Measurements from ENCODE around the gene MACROD2. TPM values are rescaled to one million over a fixed set of nuclear protein-coding genes. Genes with fewer than 3 reads are reported as not detected.

The MACROD2 gene
- total RNA-seq, 1 experiment from 2014 or later: 1.6 TPM

- peaks cover 0 to 3% of the 10 kb centered on the region in 2 experiments; a peak in 1 of 5 replicates for H3K9me3 Mint-ChIP-seq
- Histone ChIP-seq H2BK5ac (ENCODE audit: insufficient read length, low read length) (no peak overlapping the region), H4K20me1 (ENCODE audit: control insufficient read depth, insufficient read depth, insufficient read length) (no peaks in the 10 kb centered on the region), H3K14ac (ENCODE audit: insufficient read depth, low read length) (no peak overlapping the region), H3K27me3 (ENCODE audit: insufficient read depth, low read length) (no peaks in the 10 kb centered on the region), H2BK12ac (ENCODE audit: insufficient read length, low read depth, low read length) (no peak overlapping the region), H3K79me1 (ENCODE audit: insufficient read depth, low read depth, low read length, poor library complexity, severe bottlenecking) (no peaks in the 10 kb centered on the region), H3K79me2 (ENCODE audit: insufficient read depth, low read length) (no peaks in the 10 kb centered on the region), H3K4me2 (ENCODE audit: insufficient read depth, insufficient read length, low read length) (no peak overlapping the region), H4K5ac (ENCODE audit: insufficient read length, low read depth, low read length) (no peak overlapping the region), H2AFZ (ENCODE audit: low read length) (no peak overlapping the region), H3T11ph (ENCODE audit: low read length) (no peak overlapping the region), H2AK5ac (ENCODE audit: insufficient read length, low read length) (no peak overlapping the region), H2BK120ac (ENCODE audit: low read depth, low read length, poor library complexity, severe bottlenecking) (no peak overlapping the region), H3K9me3 (ENCODE audit: control insufficient read depth, low read depth, low read length) (no peaks in the 10 kb centered on the region), H4K8ac (replicated peaks; ENCODE audit: insufficient read length, low read depth, low read length) (no peak overlapping the region), H3K9ac (ENCODE audit: extremely low read depth, insufficient read length, low read length) (no peak overlapping the region), H3K56ac (ENCODE audit: insufficient read length, low read depth, low read length) (no peak overlapping the region), H3K27ac (ENCODE audit: insufficient read length, low read depth, low read length) (no peak overlapping the region), H3K18ac (ENCODE audit: insufficient read length, low read depth, low read length) (no peak overlapping the region), H3K23me2 (ENCODE audit: insufficient read length, low read depth, low read length, poor library complexity, severe bottlenecking) (no peaks in the 10 kb centered on the region), H3K4me1 (ENCODE audit: insufficient read depth, low read length) (no peaks in the 10 kb centered on the region; the same call in 1 of the 2 replicates), H3K4ac (ENCODE audit: low read depth, low read length) (no peak overlapping the region), H3K23ac (ENCODE audit: insufficient read length, low read depth, low read length) (no peak overlapping the region), H2BK15ac (ENCODE audit: low read depth, low read length) (no peak overlapping the region), H2BK20ac (ENCODE audit: low read depth, low read length, poor library complexity, severe bottlenecking) (no peak overlapping the region), H4K91ac (ENCODE audit: insufficient read length, low read depth, low read length) (no peak overlapping the region)
- H3K4me3 Mint-ChIP-seq: no peak overlapping the region
- no peaks in the 10 kb centered on the region for H3K27me3 Mint-ChIP-seq (ENCODE audit: low read depth)
- H3K4me1 Mint-ChIP-seq: peaks cover 17 to 21% of the 10 kb centered on the region in 2 experiments
- no peak for DNase-seq
- H3K27ac Mint-ChIP-seq: no peak overlapping the region; a peak in 1 of 7 replicates
- TF ChIP-seq CTCF (conservative IDR thresholded peaks at IDR 0.05): no peak
- 100% methylated on average over 1 of the region's 3 CpGs for WGBS (ENCODE audit: extremely low coverage, insufficient read length, low lambda C conversion rate)
- peaks cover 0 to 1% (median 0%) of the 10 kb centered on the region in 3 experiments; a peak in 2 of 7 replicates for H3K36me3 Mint-ChIP-seq (ENCODE audit: insufficient read depth in 1 of 3, low read depth in 3 of 3)
Measured at GRCh38 chr20:15075586-15075985, 1080.3 kb downstream of the MACROD2 start.

Measured in H9 (cell line).